Calu3 (cell line): Measurements from ENCODE around the gene TEAD3. TPM values are rescaled to one million over a fixed set of nuclear protein-coding genes. Genes with fewer than 3 reads are reported as not detected.
A peak's percentile ranks its signal among the peaks of the same experiment; 100 is the strongest.

Experiments used
- BruUV-seq: library from RNA; stranded (reverse); fragments of 400-500 nt; replicated peaks from 2 replicates; lab custom pipeline; 2021; lab: Mats Ljungman, UMichigan
- CTCF ChIA-PET: fragments of 300-600 bp; sonication (Branson Sonifier 250); formaldehyde crosslinking; loops from one replicate; lab custom pipeline; 2022; ENCODE audit warnings: antibody characterized with exemption; lab: Charles Lee
- DNase-seq: peaks from one replicate; pipeline ENCODE4 v3.0.0; 2022
- H3K27ac Mint-ChIP-seq: one replicate; pipeline ENCODE4 v1.8.0; 2022; ENCODE audit warnings: mixed read lengths; ENCODE audit not compliant: unreplicated experiment
- H3K27me3 Mint-ChIP-seq: one replicate; pipeline ENCODE4 v1.8.0; 2022; ENCODE audit warnings: mixed read lengths; ENCODE audit not compliant: unreplicated experiment
- H3K36me3 Mint-ChIP-seq: one replicate; pipeline ENCODE4 v1.8.0; 2022; ENCODE audit warnings: mild to moderate bottlenecking, moderate library complexity, mixed read lengths; ENCODE audit not compliant: insufficient read depth, unreplicated experiment
- H3K4me1 Mint-ChIP-seq: one replicate; pipeline ENCODE4 v1.8.0; 2022; ENCODE audit warnings: mild to moderate bottlenecking, low read depth, mixed read lengths; ENCODE audit not compliant: unreplicated experiment
- H3K4me3 Mint-ChIP-seq: one replicate; pipeline ENCODE4 v1.8.0; 2022; ENCODE audit warnings: mild to moderate bottlenecking, low read depth, moderate library complexity, mixed read lengths; ENCODE audit not compliant: unreplicated experiment
- H3K9me3 Mint-ChIP-seq: one replicate; pipeline ENCODE4 v1.8.0; 2022; ENCODE audit warnings: low read depth, mixed read lengths; ENCODE audit not compliant: unreplicated experiment
- CTCF ChIP-seq: fragments of 200-600 bp; IDR thresholded peaks from one replicate; pipeline ENCODE4 v1.8.0; 2022; ENCODE audit warnings: antibody characterized with exemption; ENCODE audit not compliant: unreplicated experiment
- intact Hi-C: fragments of 100-400 bp; cut with micrococcal nuclease; formaldehyde crosslinking; loops from one replicate; pipeline ENCODE4 v1.10.0; 2022; ENCODE audit not compliant: unreplicated experiment
- total RNA-seq: library from RNA; stranded (reverse); gene quantifications from 2 replicates; pipeline ENCODE4 v1.2.3, GENCODE V29; 2022

TEAD3 gene
- total RNA-seq, 1 experiment from 2014 or later = 27.3 TPM

- peak overlapping the region; percentile 98 for H3K4me3 Mint-ChIP-seq
- no peak for TF ChIP-seq CTCF
- H3K27me3 Mint-ChIP-seq = no peaks in the 10 kb centered on the region
- no TSS peak for BruUV-seq
- peaks cover 84% of the 10 kb centered on the region for H3K36me3 Mint-ChIP-seq
- peak overlapping the region; percentile 100 for H3K27ac Mint-ChIP-seq
- peak; percentile 50 for DNase-seq
- no peaks in the 10 kb centered on the region for H3K9me3 Mint-ChIP-seq
- H3K4me1 Mint-ChIP-seq = peaks cover 33% of the 10 kb centered on the region
- CTCF ChIA-PET = interaction anchor here (1.7 kb wide), 1 partner anchor 21 kb away, joined by 4 read pairs; no protein-coding TSS in a partner anchor
- intact Hi-C loops = loop anchor here (5.0 kb wide), 1 partner anchor 128 kb away; the partner anchor contains the start of gene PPARD
Measured at GRCh38 chr6:35469751-35470662, 26.9 kb downstream of the TEAD3 start.

GRCh38 chr6:35468980-35469750 lies 27.7 kb downstream of the TEAD3 start:
- TF ChIP-seq CTCF = no peak
- H3K27me3 Mint-ChIP-seq = no peaks in the 10 kb centered on the region
- CTCF ChIA-PET = interaction anchor here (1.2 to 1.7 kb wide), 2 partner anchors 17 to 151 kb away, joined by 3 to 6 read pairs; partner anchors contain the start of gene FANCE
- H3K4me1 Mint-ChIP-seq = peaks cover 33% of the 10 kb centered on the region
- H3K9me3 Mint-ChIP-seq = no peaks in the 10 kb centered on the region
- peaks cover 76% of the 10 kb centered on the region for H3K36me3 Mint-ChIP-seq
- peak overlapping the region; percentile 98 for H3K4me3 Mint-ChIP-seq
- peak overlapping the region; percentile 100 for H3K27ac Mint-ChIP-seq
- intact Hi-C loops = loop anchor here (1.0 to 5.0 kb wide), 2 partner anchors 127 to 172 kb away; partner anchors contain the start of genes DEF6 and PPARD
- BruUV-seq = no TSS peak
- no peak for DNase-seq

- Mint-ChIP-seq H3K27ac (peak within 1 kb of the TSS; percentile 100), H3K4me1 (peaks cover 33% of the 10 kb centered on the region), H3K4me3 (peak within 1 kb of the TSS; percentile 98), H3K9me3 (no peaks in the 10 kb centered on the region), H3K27me3 (no peaks in the 10 kb centered on the region), H3K36me3 (peaks cover 69% of the 10 kb centered on the region)
- TSS peak; percentile 53 for BruUV-seq
- TF ChIP-seq CTCF = peak; percentile 96
- CTCF ChIA-PET = interaction anchor here (1.0 to 1.7 kb wide), 3 partner anchors 16 to 172 kb away, joined by 3 to 7 read pairs (median 6); partner anchors contain the start of gene FANCE
- intact Hi-C loops = loop anchor here (1.0 to 5.0 kb wide), 2 partner anchors 126 to 171 kb away; partner anchors contain the start of genes DEF6 and PPARD
- DNase-seq = peak; percentile 95
Measured at GRCh38 chr6:35468181-35468979, 28.5 kb downstream of the TEAD3 start, which contains the start of gene RPL10A. Gene RPL10A, plus strand, starts transcription at chr6:35468401. Its CDS starts 34 bp downstream, at chr6:35468435.
